ENCODE results near the gene NAV3.

The NAV3 gene

DNA sequence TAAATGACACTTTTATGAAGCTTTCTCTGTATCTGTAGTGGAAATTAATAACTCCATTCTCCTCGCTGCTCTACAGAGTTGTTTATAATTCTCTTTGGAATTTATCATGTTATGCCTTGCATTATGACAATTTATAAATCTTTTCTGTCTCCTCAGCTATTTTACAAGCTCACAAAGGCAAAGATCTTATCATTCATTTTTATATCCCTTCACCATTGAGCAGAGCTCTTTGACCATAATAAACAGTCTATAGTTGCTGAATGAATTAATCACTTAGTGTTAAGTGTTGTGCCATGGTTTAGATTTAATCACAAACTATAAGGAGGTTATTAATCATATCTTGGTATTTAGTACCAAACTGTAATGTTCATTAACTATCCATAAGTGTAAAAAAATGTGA is 126.4 kb downstream of the NAV3 start:
- no peak overlapping the region for H3K23ac ChIP-seq (ENCODE audit: low read depth, low read length, poor library complexity)
- H2BK12ac ChIP-seq (ENCODE audit: low read length): no peak overlapping the region
- no peak overlapping the region for H3K4me3 ChIP-seq (ENCODE audit: low read length in 2 of 2)
- no peaks in the 10 kb centered on the region for H3K9me3 ChIP-seq (replicated peaks in 1 of 2; ENCODE audit: control insufficient read depth in 2 of 2, insufficient read depth in 1 of 2, low read depth in 1 of 2, low read length in 2 of 2)
- H3K27ac ChIP-seq (replicated peaks; ENCODE audit: low read length): no peak overlapping the region
- H3K14ac ChIP-seq (ENCODE audit: low read length): no peak overlapping the region
- H3K4ac ChIP-seq (ENCODE audit: low read length): no peak overlapping the region
- H3K9ac ChIP-seq (ENCODE audit: low read depth, low read length, poor library complexity): no peak overlapping the region
- H3K4me2 ChIP-seq (ENCODE audit: insufficient read depth, low read length, poor library complexity, severe bottlenecking): no peak overlapping the region
- no peak overlapping the region for H4K8ac ChIP-seq (ENCODE audit: low read depth, low read length)
- DNase-seq (ENCODE audit: low spot score): no peak
- H2BK5ac ChIP-seq (ENCODE audit: low read length): no peak overlapping the region
- H3K18ac ChIP-seq (ENCODE audit: low read length): no peak overlapping the region
- no peak overlapping the region for H2AK5ac ChIP-seq (ENCODE audit: low read depth, low read length)
- H2AFZ ChIP-seq (ENCODE audit: low read length): no peak overlapping the region
- no peaks in the 10 kb centered on the region for H3K4me1 ChIP-seq (ENCODE audit: control insufficient read depth in 2 of 2, insufficient read depth in 1 of 2, low read depth in 1 of 2, low read length in 2 of 2)
- no peak overlapping the region for H4K91ac ChIP-seq (ENCODE audit: low read depth, low read length, poor library complexity)
- no peaks in the 10 kb centered on the region for H3K36me3 ChIP-seq (replicated peaks in 1 of 2; ENCODE audit: control insufficient read depth in 2 of 2, insufficient read depth in 2 of 2, low read length in 2 of 2)
- H3K79me1 ChIP-seq (ENCODE audit: low read depth, low read length): no peaks in the 10 kb centered on the region
- H3K27me3 ChIP-seq (ENCODE audit: control insufficient read depth in 3 of 3, insufficient read depth in 3 of 3, low read depth in 1 of 3, low read length in 3 of 3): no peaks in the 10 kb centered on the region
- WGBS, 2 donors (ENCODE audit: extremely low coverage in 2 of 2, insufficient read length in 2 of 2, insufficient replicate concordance in 1 of 2): no CpG with 5 or more reads among the region's 1 CpG
- no peak overlapping the region for H2BK120ac ChIP-seq (ENCODE audit: low read depth, low read length)
- no peak overlapping the region for H2BK15ac ChIP-seq (ENCODE audit: low read length)

DNA sequence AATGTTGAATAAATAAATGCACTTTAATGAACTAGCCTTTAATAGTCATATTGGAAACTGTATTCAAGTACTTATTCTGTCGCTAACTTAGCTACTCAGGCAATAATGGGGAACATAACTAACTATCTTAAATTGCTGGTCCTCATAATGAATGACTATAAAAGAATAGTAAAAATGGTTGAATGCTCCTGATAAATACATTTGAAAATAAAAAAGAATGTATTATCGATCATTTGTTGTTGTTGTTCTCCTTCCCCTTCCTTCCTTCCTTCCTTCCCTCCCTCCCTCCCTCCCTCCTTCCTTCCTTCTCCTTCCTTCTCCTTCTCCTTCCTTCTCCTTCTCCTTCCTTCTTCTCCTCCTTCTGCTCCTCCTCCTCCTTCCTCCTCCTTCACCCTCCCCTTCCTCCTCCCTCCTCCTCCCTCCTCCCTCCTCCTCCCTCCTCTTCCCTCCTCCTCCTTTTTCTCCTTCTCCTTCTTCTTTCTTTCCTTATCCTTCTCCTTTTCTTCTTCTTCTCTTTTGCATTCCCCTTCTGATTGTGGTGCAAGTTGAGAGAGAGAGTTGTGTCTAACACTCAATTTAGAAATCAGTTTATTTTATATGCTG is 133.0 kb downstream of the NAV3 start:
- Histone ChIP-seq H3K14ac (ENCODE audit: low read length) (no peak overlapping the region), H2BK120ac (ENCODE audit: low read depth, low read length) (no peak overlapping the region), H3K4me2 (ENCODE audit: insufficient read depth, low read length, poor library complexity, severe bottlenecking) (no peak overlapping the region), H2AK5ac (ENCODE audit: low read depth, low read length) (no peak overlapping the region), H3K36me3 (replicated peaks in 1 of 2; ENCODE audit: control insufficient read depth in 2 of 2, insufficient read depth in 2 of 2, low read length in 2 of 2) (no peaks in the 10 kb centered on the region), H3K27me3 (ENCODE audit: control insufficient read depth in 3 of 3, insufficient read depth in 3 of 3, low read depth in 1 of 3, low read length in 3 of 3) (no peaks in the 10 kb centered on the region), H2BK12ac (ENCODE audit: low read length) (no peak overlapping the region), H2BK15ac (ENCODE audit: low read length) (no peak overlapping the region), H2AFZ (ENCODE audit: low read length) (no peak overlapping the region), H3K27ac (replicated peaks; ENCODE audit: low read length) (no peak overlapping the region), H3K4me3 (ENCODE audit: low read length in 2 of 2) (no peak overlapping the region), H4K91ac (ENCODE audit: low read depth, low read length, poor library complexity) (no peak overlapping the region), H3K9ac (ENCODE audit: low read depth, low read length, poor library complexity) (no peak overlapping the region), H2BK5ac (ENCODE audit: low read length) (no peak overlapping the region), H3K9me3 (replicated peaks in 1 of 2; ENCODE audit: control insufficient read depth in 2 of 2, insufficient read depth in 1 of 2, low read depth in 1 of 2, low read length in 2 of 2) (no peaks in the 10 kb centered on the region), H3K4ac (ENCODE audit: low read length) (no peak overlapping the region), H3K18ac (ENCODE audit: low read length) (no peak overlapping the region), H3K79me1 (ENCODE audit: low read depth, low read length) (no peaks in the 10 kb centered on the region), H4K8ac (ENCODE audit: low read depth, low read length) (no peak overlapping the region), H3K4me1 (ENCODE audit: control insufficient read depth in 2 of 2, insufficient read depth in 1 of 2, low read depth in 1 of 2, low read length in 2 of 2) (no peaks in the 10 kb centered on the region), H3K23ac (ENCODE audit: low read depth, low read length, poor library complexity) (no peak overlapping the region)
- WGBS, 2 donors (ENCODE audit: extremely low coverage in 2 of 2, insufficient read length in 2 of 2, insufficient replicate concordance in 1 of 2): no CpG with 5 or more reads among the region's 2 CpGs
- DNase-seq (ENCODE audit: low spot score): no peak

DNA sequence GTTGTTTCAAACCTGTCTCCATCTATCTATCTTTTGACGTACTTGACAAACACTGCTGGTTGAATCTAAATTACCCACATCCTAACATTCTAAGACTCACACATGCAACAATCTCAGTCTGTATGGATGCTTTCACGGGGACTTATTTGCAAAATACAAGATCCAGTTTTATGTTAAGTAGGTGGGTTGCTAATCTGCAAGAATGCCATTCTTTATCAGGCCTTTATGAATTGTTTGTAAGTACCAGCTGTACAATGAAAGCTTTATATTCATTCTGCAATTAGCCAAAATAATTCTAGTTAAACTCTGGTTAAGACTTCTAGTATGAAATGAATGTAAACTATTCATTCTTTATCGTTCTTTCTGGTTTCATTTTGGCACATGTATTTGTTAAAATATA is 135.1 kb downstream of the NAV3 start:
- DNase-seq (ENCODE audit: low spot score): no peak
- Histone ChIP-seq H3K14ac (ENCODE audit: low read length) (no peak overlapping the region), H2BK120ac (ENCODE audit: low read depth, low read length) (no peak overlapping the region), H3K27ac (replicated peaks; ENCODE audit: low read length) (no peak overlapping the region), H2BK12ac (ENCODE audit: low read length) (no peak overlapping the region), H3K79me1 (ENCODE audit: low read depth, low read length) (no peaks in the 10 kb centered on the region), H3K23ac (ENCODE audit: low read depth, low read length, poor library complexity) (no peak overlapping the region), H3K27me3 (ENCODE audit: control insufficient read depth in 3 of 3, insufficient read depth in 3 of 3, low read depth in 1 of 3, low read length in 3 of 3) (no peaks in the 10 kb centered on the region), H2AFZ (ENCODE audit: low read length) (no peak overlapping the region), H3K4ac (ENCODE audit: low read length) (no peak overlapping the region), H3K9ac (ENCODE audit: low read depth, low read length, poor library complexity) (no peak overlapping the region), H3K36me3 (replicated peaks in 1 of 2; ENCODE audit: control insufficient read depth in 2 of 2, insufficient read depth in 2 of 2, low read length in 2 of 2) (no peaks in the 10 kb centered on the region), H4K8ac (ENCODE audit: low read depth, low read length) (no peak overlapping the region), H3K4me1 (ENCODE audit: control insufficient read depth in 2 of 2, insufficient read depth in 1 of 2, low read depth in 1 of 2, low read length in 2 of 2) (no peaks in the 10 kb centered on the region), H3K4me2 (ENCODE audit: insufficient read depth, low read length, poor library complexity, severe bottlenecking) (no peak overlapping the region), H2BK5ac (ENCODE audit: low read length) (no peak overlapping the region), H4K91ac (ENCODE audit: low read depth, low read length, poor library complexity) (no peak overlapping the region), H3K9me3 (replicated peaks in 1 of 2; ENCODE audit: control insufficient read depth in 2 of 2, insufficient read depth in 1 of 2, low read depth in 1 of 2, low read length in 2 of 2) (no peaks in the 10 kb centered on the region), H2BK15ac (ENCODE audit: low read length) (no peak overlapping the region), H2AK5ac (ENCODE audit: low read depth, low read length) (no peak overlapping the region), H3K18ac (ENCODE audit: low read length) (no peak overlapping the region), H3K4me3 (ENCODE audit: low read length in 2 of 2) (no peak overlapping the region)
- WGBS, 2 donors (ENCODE audit: extremely low coverage in 2 of 2, insufficient read length in 2 of 2, insufficient replicate concordance in 1 of 2): no CpG with 5 or more reads among the region's 3 CpGs

DNA sequence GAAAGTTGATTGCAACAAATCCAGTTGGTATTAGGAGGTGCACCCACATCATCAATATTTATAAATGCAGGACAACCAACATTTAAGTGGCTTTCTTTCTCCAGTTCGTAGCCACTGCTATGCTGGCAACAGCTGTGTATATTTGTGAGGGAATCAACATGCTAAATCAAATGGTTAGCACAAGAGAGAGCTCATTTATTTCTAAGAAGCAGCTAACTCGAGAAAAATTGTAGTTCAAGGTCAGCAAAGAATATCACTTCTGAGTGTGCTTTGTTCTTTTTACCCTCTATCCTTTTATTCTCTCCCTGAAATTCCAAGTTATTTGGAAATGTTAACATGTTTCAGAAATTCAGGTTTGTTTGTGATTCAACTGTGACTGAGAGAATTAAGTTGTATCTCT is 137.3 kb downstream of the NAV3 start:
- Histone ChIP-seq H3K4me2 (ENCODE audit: insufficient read depth, low read length, poor library complexity, severe bottlenecking) (no peak overlapping the region), H4K91ac (ENCODE audit: low read depth, low read length, poor library complexity) (no peak overlapping the region), H4K8ac (ENCODE audit: low read depth, low read length) (no peak overlapping the region), H2BK15ac (ENCODE audit: low read length) (no peak overlapping the region), H3K14ac (ENCODE audit: low read length) (no peak overlapping the region), H3K4me1 (ENCODE audit: control insufficient read depth in 2 of 2, insufficient read depth in 1 of 2, low read depth in 1 of 2, low read length in 2 of 2) (no peaks in the 10 kb centered on the region), H3K4ac (ENCODE audit: low read length) (no peak overlapping the region), H2BK5ac (ENCODE audit: low read length) (no peak overlapping the region), H3K36me3 (replicated peaks in 1 of 2; ENCODE audit: control insufficient read depth in 2 of 2, insufficient read depth in 2 of 2, low read length in 2 of 2) (no peaks in the 10 kb centered on the region), H2AFZ (ENCODE audit: low read length) (no peak overlapping the region), H3K27me3 (ENCODE audit: control insufficient read depth in 3 of 3, insufficient read depth in 3 of 3, low read depth in 1 of 3, low read length in 3 of 3) (no peaks in the 10 kb centered on the region), H2BK12ac (ENCODE audit: low read length) (no peak overlapping the region), H3K18ac (ENCODE audit: low read length) (no peak overlapping the region), H3K9ac (ENCODE audit: low read depth, low read length, poor library complexity) (no peak overlapping the region), H3K23ac (ENCODE audit: low read depth, low read length, poor library complexity) (no peak overlapping the region), H3K9me3 (replicated peaks in 1 of 2; ENCODE audit: control insufficient read depth in 2 of 2, insufficient read depth in 1 of 2, low read depth in 1 of 2, low read length in 2 of 2) (no peaks in the 10 kb centered on the region), H3K79me1 (ENCODE audit: low read depth, low read length) (no peaks in the 10 kb centered on the region), H2BK120ac (ENCODE audit: low read depth, low read length) (no peak overlapping the region), H3K27ac (replicated peaks; ENCODE audit: low read length) (no peak overlapping the region), H2AK5ac (ENCODE audit: low read depth, low read length) (no peak overlapping the region), H3K4me3 (ENCODE audit: low read length in 2 of 2) (no peak overlapping the region)
- no peak for DNase-seq (ENCODE audit: low spot score)
- WGBS, 2 donors (ENCODE audit: extremely low coverage in 2 of 2, insufficient read length in 2 of 2, insufficient replicate concordance in 1 of 2): no CpG with 5 or more reads among the region's 2 CpGs

Data from neuronal stem cell (in vitro differentiated cells).